PC-3 (cell line): ENCODE measurements around the gene CRTAC1. TPM values are rescaled to one million over a fixed set of nuclear protein-coding genes. Genes with fewer than 3 reads are reported as not detected.

Source experiments
- ATAC-seq: fragments of 200-7000 bp; cut with Tn5 transposase; 2 replicates; pipeline ENCODE4 v1.9.1; 2020; ENCODE audit warnings: mild to moderate bottlenecking, moderate library complexity
- BruUV-seq: library from RNA; stranded (reverse); fragments of 400-500 nt; replicated peaks from 2 replicates; lab custom pipeline; 2021; lab: Mats Ljungman, UMichigan
- CTCF ChIA-PET: fragments of 300-600 bp; sonication (Branson Sonifier 250); formaldehyde crosslinking; loops from one replicate; lab custom pipeline; 2022; ENCODE audit warnings: antibody characterized with exemption; lab: Charles Lee
- POLR2A ChIA-PET: fragments of 300-600 bp; sonication (Branson Sonifier 250); formaldehyde crosslinking; loops from one replicate; lab custom pipeline; 2022; ENCODE audit warnings: antibody characterized with exemption; ENCODE audit not compliant: unreplicated experiment; lab: Charles Lee
- DNase-seq: peaks from one replicate; pipeline ENCODE4 v3.0.0-alpha.2; 2015
- H2AFZ ChIP-seq: fragments of 300-600 bp; sonication (generic); 2 replicates; pipeline ENCODE4 v1.6.0; 2016; ENCODE audit warnings: antibody characterized with exemption, low read length
- H3F3A ChIP-seq: fragments of 300-600 bp; sonication (generic); one replicate; pipeline ENCODE4 v1.6.0; 2017; ENCODE audit warnings: antibody characterized with exemption, low read length, control low read depth, mild to moderate bottlenecking; ENCODE audit not compliant: unreplicated experiment
- H3K27ac ChIP-seq: fragments of 300-600 bp; sonication (generic); 2 replicates; pipeline ENCODE4 v1.5.1; 2016; ENCODE audit warnings: mild to moderate bottlenecking, low read length
- H3K27me3 ChIP-seq: fragments of 300-600 bp; sonication (generic); 2 replicates; pipeline ENCODE4 v1.6.1; 2016; ENCODE audit warnings: low read length, mixed read lengths
- H3K36me3 ChIP-seq: fragments of 300-600 bp; sonication (generic); 2 replicates; pipeline ENCODE4 v1.6.1; 2016; ENCODE audit warnings: low read depth, mixed run types, low read length, mixed read lengths
- H3K4me1 ChIP-seq: fragments of 300-600 bp; sonication (generic); 2 replicates; pipeline ENCODE4 v1.5.1; 2016; ENCODE audit warnings: low read length; ENCODE audit not compliant: insufficient read depth
- H3K4me2 ChIP-seq: fragments of 300-600 bp; sonication (generic); 2 replicates; pipeline ENCODE4 v1.6.0; 2016; ENCODE audit warnings: low read length
- H3K4me3 ChIP-seq: fragments of 300-600 bp; sonication (generic); 2 replicates; pipeline ENCODE4 v1.5.1; 2016; ENCODE audit warnings: mild to moderate bottlenecking, low read length, mixed read lengths
- H3K79me2 ChIP-seq: fragments of 300-600 bp; sonication (generic); 2 replicates; pipeline ENCODE4 v1.6.1; 2017; ENCODE audit warnings: low read length, mixed read lengths
- H3K9ac ChIP-seq: fragments of 300-600 bp; sonication (generic); 2 replicates; pipeline ENCODE4 v1.6.0; 2016; ENCODE audit warnings: mild to moderate bottlenecking, low read length
- H3K9me2 ChIP-seq: fragments of 300-600 bp; sonication (generic); replicated peaks from 2 replicates; pipeline ENCODE4 v1.6.1; 2016; ENCODE audit warnings: mixed run types, low read length, mixed read lengths
- H3K9me3 ChIP-seq: fragments of 300-600 bp; sonication (generic); 2 replicates; pipeline ENCODE4 v1.6.1; 2016; ENCODE audit warnings: low read length, mixed read lengths
- H4K20me1 ChIP-seq: fragments of 300-600 bp; sonication (generic); 2 replicates; pipeline ENCODE4 v1.6.1; 2016; ENCODE audit warnings: low read length, mixed read lengths
- CTCF ChIP-seq: fragments of 300-600 bp; sonication (generic); conservative IDR thresholded peaks from 2 replicates; pipeline ENCODE4 v1.5.1; 2017; ENCODE audit warnings: antibody characterized with exemption, low read depth, mild to moderate bottlenecking, low read length
- EZH2 ChIP-seq: fragments of 300-600 bp; sonication (generic); IDR thresholded peaks from one replicate; pipeline ENCODE4 v1.6.1; 2017; ENCODE audit warnings: antibody characterized with exemption, mild to moderate bottlenecking, low read length; ENCODE audit not compliant: unreplicated experiment
- EZH2phosphoT487 ChIP-seq: fragments of 300-600 bp; sonication (generic); IDR thresholded peaks from 2 replicates; pipeline ENCODE4 v1.6.1; 2018; ENCODE audit warnings: mild to moderate bottlenecking, antibody characterized with exemption, low read length, borderline replicate concordance
- intact Hi-C: fragments of 100-400 bp; cut with micrococcal nuclease; formaldehyde crosslinking; loops from 2 replicates; pipeline ENCODE4 v1.9.0; 2023
- total RNA-seq: library from RNA; depleted of rRNA; stranded (reverse); fragments of >200 nt; gene quantifications from 2 replicates; pipeline ENCODE4 v1.2.3, GENCODE V29; 2014

Gene CRTAC1
- total RNA-seq, 1 experiment from 2014 or later, result not detected

- ATAC-seq (no peak), DNase-seq (no peak)
- ChIA-PET POLR2A (no interaction called here), CTCF (no interaction called here)
- no peak overlapping the region for H3K27ac ChIP-seq
- no peaks in the 10 kb centered on the region for H3K9me3 ChIP-seq
- H3K4me3 ChIP-seq, result no peak overlapping the region
- no peaks in the 10 kb centered on the region for H3F3A ChIP-seq
- H4K20me1 ChIP-seq, result no peaks in the 10 kb centered on the region
- TF ChIP-seq CTCF, result no peak
- no peak for TF ChIP-seq EZH2phosphoT487
- no peak for TF ChIP-seq EZH2
- H3K79me2 ChIP-seq, result no peaks in the 10 kb centered on the region
- H2AFZ ChIP-seq, result no peak overlapping the region
- H3K27me3 ChIP-seq, result peaks cover 29% of the 10 kb centered on the region
- no peak overlapping the region for H3K9ac ChIP-seq
- intact Hi-C loops, result no loop called here
- BruUV-seq, result no TSS peak
- no peak overlapping the region for H3K4me2 ChIP-seq
- no peaks in the 10 kb centered on the region for H3K9me2 ChIP-seq
- H3K36me3 ChIP-seq, result no peaks in the 10 kb centered on the region
- no peaks in the 10 kb centered on the region for H3K4me1 ChIP-seq
Observed at GRCh38 chr10:98030991-98031431, 590 bp upstream of the CRTAC1 start.

- H4K20me1 ChIP-seq, result no peaks in the 10 kb centered on the region
- H3K9ac ChIP-seq, result no peak overlapping the region
- no peak overlapping the region for H3K4me2 ChIP-seq
- ChIA-PET CTCF (no interaction called here), POLR2A (no interaction called here)
- no peaks in the 10 kb centered on the region for H3K9me3 ChIP-seq
- H3K4me1 ChIP-seq, result no peaks in the 10 kb centered on the region
- ATAC-seq (no peak), DNase-seq (no peak)
- BruUV-seq, result no TSS peak
- intact Hi-C loops, result no loop called here
- no peaks in the 10 kb centered on the region for H3K9me2 ChIP-seq
- peaks cover 25% of the 10 kb centered on the region for H3K27me3 ChIP-seq
- H3K79me2 ChIP-seq, result no peaks in the 10 kb centered on the region
- H3K27ac ChIP-seq, result no peak overlapping the region
- no peak for TF ChIP-seq CTCF
- no peaks in the 10 kb centered on the region for H3K36me3 ChIP-seq
- no peaks in the 10 kb centered on the region for H3F3A ChIP-seq
- no peak overlapping the region for H2AFZ ChIP-seq
- H3K4me3 ChIP-seq, result no peak overlapping the region
Observed at GRCh38 chr10:98029149-98030092, 1.0 kb downstream of the CRTAC1 start.

DNA sequence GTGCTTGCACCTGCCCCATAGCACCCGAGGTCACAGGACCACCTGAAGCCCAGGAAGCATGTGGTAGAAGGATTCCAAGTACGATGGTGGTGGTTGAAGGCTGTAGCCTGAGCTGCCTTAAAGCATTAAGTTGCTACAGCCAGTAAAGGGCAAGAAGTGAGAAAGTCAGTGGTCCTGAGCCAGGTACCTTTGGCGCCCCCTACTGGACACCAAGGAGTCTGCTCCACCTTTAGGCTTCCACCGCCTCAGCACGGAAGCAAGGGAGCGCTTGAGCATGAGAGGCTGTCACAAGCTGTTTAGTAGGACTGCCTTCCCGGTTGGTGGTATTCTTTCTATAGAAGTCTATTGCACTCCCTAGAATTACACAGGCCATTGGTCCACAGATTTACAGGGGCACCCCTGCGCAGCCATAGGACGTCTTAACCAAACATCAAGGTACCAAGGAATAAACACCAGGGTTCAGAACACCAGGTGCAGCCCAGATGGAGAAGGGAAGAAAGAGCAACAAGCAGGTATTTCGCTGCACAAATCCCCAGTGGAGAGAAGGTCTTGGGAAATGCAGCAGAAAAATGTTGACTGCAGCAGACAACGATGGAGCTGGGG lies 2.2 kb downstream of the CRTAC1 start:
- DNase-seq (peak; percentile 25), ATAC-seq (0 out of 2 replicates have a peak, but pooled peaks have one; percentile 27)
- Histone ChIP-seq H3K4me1 (no peaks in the 10 kb centered on the region), H3K27ac (no peak overlapping the region), H3K9ac (no peak overlapping the region), H3F3A (no peaks in the 10 kb centered on the region), H3K9me3 (no peaks in the 10 kb centered on the region), H4K20me1 (no peaks in the 10 kb centered on the region), H3K79me2 (no peaks in the 10 kb centered on the region), H3K27me3 (peaks cover 35% of the 10 kb centered on the region), H2AFZ (no peak overlapping the region), H3K4me3 (no peak overlapping the region), H3K9me2 (no peaks in the 10 kb centered on the region), H3K4me2 (no peak overlapping the region), H3K36me3 (no peaks in the 10 kb centered on the region)
- TF ChIP-seq CTCF, result peak; percentile 65
- no peak for TF ChIP-seq EZH2phosphoT487
- no peak for TF ChIP-seq EZH2
- CTCF ChIA-PET, result no interaction called here
- intact Hi-C loops, result no loop called here
- no TSS peak for BruUV-seq
- POLR2A ChIA-PET, result no interaction called here
